SK-N-SH (cell line): ENCODE measurements around the gene INAVA. TPM values are rescaled to one million over a fixed set of nuclear protein-coding genes. Genes with fewer than 3 reads are reported as not detected.

Experiments
- CTCF ChIA-PET: fragments of 300-600, 350-600 bp; formaldehyde crosslinking; extraction: SDS; loops from one replicate; lab custom pipeline; 2021; lab: Yijun Ruan, JAX
- POLR2A ChIA-PET: fragments of 350-600 bp; sonication (Branson Sonifier 250); formaldehyde crosslinking; extraction: SDS; loops from one replicate; lab custom pipeline; 2020; ENCODE audit warnings: antibody characterized with exemption, inconsistent platforms; lab: Yijun Ruan, JAX
- DNase-seq: peaks from one replicate; pipeline ENCODE4 v3.0.0; 2012
- H2AFZ ChIP-seq: fragments of 200-600 bp; sonication (generic); 2 replicates; pipeline ENCODE4 v1.8.1; 2016; ENCODE audit warnings: antibody characterized with exemption, mild to moderate bottlenecking, low read depth
- H3F3A ChIP-seq: fragments of 200-600 bp; sonication (generic); replicated peaks from 2 replicates; pipeline ENCODE3; 2016; ENCODE audit warnings: antibody characterized with exemption, mild to moderate bottlenecking; ENCODE audit not compliant: insufficient read depth
- H3K27ac ChIP-seq, 2 experiments: fragments of 200-500 bp in 1 of 2; fragments of 200-600 bp in 1 of 2; sonication (Bioruptor generic) in 1 of 2; sonication (generic), shearing (Covaris generic) in 1 of 2; 2 replicates each; pipeline versions ENCODE4 v1.5.1 to v1.6.1; 2014 to 2016; ENCODE audit warnings: low read depth in 2 of 2, inconsistent platforms in 1 of 2, low read length in 1 of 2, mild to moderate bottlenecking in 1 of 2, mixed read lengths in 1 of 2
- H3K27me3 ChIP-seq: fragments of 200-600 bp; sonication (generic), shearing (Covaris generic); 2 replicates; pipeline ENCODE4 v1.6.1; 2016; ENCODE audit warnings: mixed run types; ENCODE audit not compliant: insufficient read depth
- H3K36me3 ChIP-seq, 2 experiments: fragments of 200-500 bp in 1 of 2; fragments of 200-600 bp in 1 of 2; sonication (Bioruptor generic) in 1 of 2; sonication (generic) in 1 of 2; replicated peaks in 1 of 2; 2 replicates each; pipeline versions ENCODE3 to v1.5.1; 2014 to 2016; ENCODE audit warnings: low read length in 1 of 2, mild to moderate bottlenecking in 1 of 2; ENCODE audit not compliant: insufficient read depth in 2 of 2, control insufficient read depth in 1 of 2
- H3K4me1 ChIP-seq, 2 experiments: fragments of 200-500 bp in 1 of 2; fragments of 200-600 bp in 1 of 2; sonication (Bioruptor generic) in 1 of 2; sonication (generic), shearing (Covaris generic) in 1 of 2; 2 replicates each; pipeline versions ENCODE4 v1.5.1 to v1.6.1; 2014 to 2016; ENCODE audit warnings: low read depth in 1 of 2, low read length in 1 of 2, mixed run types in 1 of 2; ENCODE audit not compliant: insufficient read depth in 2 of 2, control insufficient read depth in 1 of 2
- H3K4me2 ChIP-seq: fragments of 200-600 bp; sonication (generic), shearing (Covaris generic); 2 replicates; pipeline ENCODE4 v1.6.1; 2017; ENCODE audit warnings: mixed run types
- H3K4me3 ChIP-seq, 2 experiments: fragments of 200-500 bp in 1 of 2; fragments of 200-600 bp in 1 of 2; sonication (Bioruptor generic) in 1 of 2; sonication (generic), shearing (Covaris generic) in 1 of 2; 2 replicates each; pipeline versions ENCODE4 v1.5.1 to v1.8.1; 2014 to 2016; ENCODE audit warnings: low read depth in 2 of 2, inconsistent platforms in 1 of 2, low read length in 1 of 2, mild to moderate bottlenecking in 1 of 2, mixed read lengths in 1 of 2, moderate library complexity in 1 of 2
- H3K79me2 ChIP-seq: fragments of 200-600 bp; sonication (generic); 2 replicates; pipeline ENCODE4 v1.8.1; 2017; ENCODE audit warnings: mild to moderate bottlenecking; ENCODE audit not compliant: insufficient read depth
- H3K9ac ChIP-seq: fragments of 200-600 bp; sonication (generic); 2 replicates; pipeline ENCODE4 v1.6.1; 2017; ENCODE audit warnings: mixed run types
- H3K9me2 ChIP-seq: fragments of 200-600 bp; sonication (generic); 2 replicates; pipeline ENCODE4 v1.6.1; 2017; ENCODE audit warnings: mixed run types
- H3K9me3 ChIP-seq: fragments of 200-600 bp; sonication (generic); 2 replicates; pipeline ENCODE4 v1.6.1; 2017; ENCODE audit warnings: mixed run types, mild to moderate bottlenecking, moderate library complexity
- H4K20me1 ChIP-seq: fragments of 200-600 bp; sonication (generic); 2 replicates; pipeline ENCODE4 v1.6.1; 2017; ENCODE audit warnings: mild to moderate bottlenecking, mixed run types; ENCODE audit not compliant: insufficient read depth
- CTCF ChIP-seq: fragments of 200-600 bp; sonication (generic); IDR thresholded peaks from 2 replicates; pipeline ENCODE4 v1.6.1; 2017; ENCODE audit warnings: antibody characterized with exemption, mild to moderate bottlenecking, moderate library complexity
- ELF1 ChIP-seq: IDR thresholded peaks from 2 replicates; pipeline ENCODE4 v1.4.0; 2012
- EZH2phosphoT487 ChIP-seq: fragments of 200-600 bp; sonication (generic); IDR thresholded peaks from 2 replicates; pipeline ENCODE4 v1.6.1; 2017; ENCODE audit warnings: low read depth, mixed run types, mild to moderate bottlenecking, antibody characterized with exemption, moderate library complexity, borderline replicate concordance
- IRF3 ChIP-seq: fragments of 150-350 bp; IDR thresholded peaks from 2 replicates; pipeline ENCODE4 v1.6.1; 2016; ENCODE audit warnings: mild to moderate bottlenecking, low read depth, low read length
- NRF1 ChIP-seq: IDR thresholded peaks from 2 replicates; pipeline ENCODE4 v1.6.1; 2012; ENCODE audit warnings: low read depth, mild to moderate bottlenecking, low read length
- POLR2AphosphoS5 ChIP-seq: IDR thresholded peaks from 2 replicates; pipeline ENCODE4 v1.6.1; 2012; ENCODE audit warnings: low read depth, low read length
- RCOR1 ChIP-seq: fragments of 150-350 bp; IDR thresholded peaks from 2 replicates; pipeline ENCODE4 v1.6.1; 2017; ENCODE audit warnings: antibody characterized with exemption, low read length
- RXRA ChIP-seq: IDR thresholded peaks from 2 replicates; pipeline ENCODE4 v1.4.0; 2012; ENCODE audit warnings: low read depth, mild to moderate bottlenecking, borderline replicate concordance
- SMC3 ChIP-seq: IDR thresholded peaks from 2 replicates; pipeline ENCODE4 v1.6.1; 2012; ENCODE audit warnings: low read depth, low read length, improper control_type of control experiment
- TCF12 ChIP-seq: IDR thresholded peaks from 2 replicates; pipeline ENCODE4 v1.4.0; 2012
- YY1 ChIP-seq: IDR thresholded peaks from 2 replicates; pipeline ENCODE4 v1.4.0; 2012; ENCODE audit warnings: low read depth, mild to moderate bottlenecking
- WGBS: methylation state at CpG from one replicate; pipeline ENCODE4 v1.1.6; 2017; ENCODE audit warnings: low lambda C conversion rate; 5-methylcytosine and 5-hydroxymethylcytosine counted together
- polyA plus RNA-seq, 3 experiments: library from polyadenylated mRNA; depleted of rRNA; stranded (reverse); fragments of >200 nt; gene quantifications; 2 replicates each; pipeline ENCODE4 v1.2.3, GENCODE V29; 2012

Gene INAVA
- polyA plus RNA-seq, 1 of the 3 experiments (the other 2 are of a cell fraction): 0.12 TPM

- Histone ChIP-seq H3K27me3 (no peaks in the 10 kb centered on the region), H3K4me2 (no peak overlapping the region)
Observed at GRCh38 chr1:200890027-200890426, 4.7 kb upstream of the INAVA start.

More at GRCh38 chr1:200890027-200890426, 4.7 kb upstream of the INAVA start:
- Histone ChIP-seq H3F3A (no peaks in the 10 kb centered on the region), H3K36me3 (no peaks in the 10 kb centered on the region), H2AFZ (no peak overlapping the region), H4K20me1 (no peaks in the 10 kb centered on the region), H3K9ac (no peak overlapping the region)
- CTCF ChIA-PET: interaction anchor here (1.0 to 1.9 kb wide), 15 partner anchors 12 to 331 kb away, joined by 3 to 15 read pairs (median 4); no protein-coding TSS in a partner anchor
- WGBS: 92% methylated on average over 15 of the region's 15 CpGs
- TF ChIP-seq POLR2AphosphoS5 (no peak), YY1 (no peak), EZH2phosphoT487 (no peak), SMC3 (no peak), TCF12 (no peak), CTCF (no peak), RCOR1 (no peak), IRF3 (no peak), ELF1 (no peak), RXRA (no peak), NRF1 (no peak)
- TF ChIP-seq, all 33 proteins: peak for 0
- DNase-seq: no peak
- Histone ChIP-seq H3K79me2 (no peaks in the 10 kb centered on the region), H3K4me3 (no peak overlapping the region), H3K4me1 (peaks cover 0 to 3% of the 10 kb centered on the region in 2 experiments; a peak in 1 of 4 replicates), H3K27ac (no peak overlapping the region), H3K9me2 (no peaks in the 10 kb centered on the region), H3K9me3 (no peaks in the 10 kb centered on the region)
- POLR2A ChIA-PET: no interaction called here
